Measurements from ENCODE around the gene UBB.

The UBB gene

DNA sequence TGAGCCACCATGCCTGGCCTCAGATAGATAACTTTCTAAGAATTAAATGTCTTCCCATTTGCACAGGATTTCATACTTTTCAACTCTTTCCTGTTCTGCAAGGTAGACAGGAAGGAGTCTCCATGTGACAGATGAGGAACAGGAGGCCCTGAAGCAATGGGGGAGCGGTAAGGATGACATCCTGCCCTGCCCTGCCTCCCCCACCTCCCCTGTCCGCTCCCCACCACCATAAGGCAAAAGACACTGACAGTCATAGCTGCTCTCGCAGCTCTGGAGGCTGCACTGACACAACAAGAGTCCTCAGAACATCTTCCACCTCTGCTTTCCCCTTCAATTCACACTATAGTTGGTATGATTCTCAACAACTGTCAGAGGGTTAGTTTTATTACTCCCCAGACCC lies 37.3 kb upstream of the UBB start:
- no peak overlapping the region for H3K4me3 ChIP-seq (ENCODE audit: low read depth, low read length)
- no peak for TF ChIP-seq MYC (IDR thresholded peaks at IDR 0.05; ENCODE audit: low read depth, low read length)
- TF ChIP-seq, protein P1, sequence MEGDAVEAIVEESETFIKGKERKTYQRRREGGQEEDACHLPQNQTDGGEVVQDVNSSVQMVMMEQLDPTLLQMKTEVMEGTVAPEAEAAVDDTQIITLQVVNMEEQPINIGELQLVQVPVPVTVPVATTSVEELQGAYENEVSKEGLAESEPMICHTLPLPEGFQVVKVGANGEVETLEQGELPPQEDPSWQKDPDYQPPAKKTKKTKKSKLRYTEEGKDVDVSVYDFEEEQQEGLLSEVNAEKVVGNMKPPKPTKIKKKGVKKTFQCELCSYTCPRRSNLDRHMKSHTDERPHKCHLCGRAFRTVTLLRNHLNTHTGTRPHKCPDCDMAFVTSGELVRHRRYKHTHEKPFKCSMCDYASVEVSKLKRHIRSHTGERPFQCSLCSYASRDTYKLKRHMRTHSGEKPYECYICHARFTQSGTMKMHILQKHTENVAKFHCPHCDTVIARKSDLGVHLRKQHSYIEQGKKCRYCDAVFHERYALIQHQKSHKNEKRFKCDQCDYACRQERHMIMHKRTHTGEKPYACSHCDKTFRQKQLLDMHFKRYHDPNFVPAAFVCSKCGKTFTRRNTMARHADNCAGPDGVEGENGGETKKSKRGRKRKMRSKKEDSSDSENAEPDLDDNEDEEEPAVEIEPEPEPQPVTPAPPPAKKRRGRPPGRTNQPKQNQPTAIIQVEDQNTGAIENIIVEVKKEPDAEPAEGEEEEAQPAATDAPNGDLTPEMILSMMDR (IDR thresholded peaks at IDR 0.05; ENCODE audit: low read depth, low read length) = no peak
- TF ChIP-seq POLR2A (IDR thresholded peaks at IDR 0.05; ENCODE audit: extremely low read depth, insufficient read length) = no peak
- TF ChIP-seq, protein P2, sequence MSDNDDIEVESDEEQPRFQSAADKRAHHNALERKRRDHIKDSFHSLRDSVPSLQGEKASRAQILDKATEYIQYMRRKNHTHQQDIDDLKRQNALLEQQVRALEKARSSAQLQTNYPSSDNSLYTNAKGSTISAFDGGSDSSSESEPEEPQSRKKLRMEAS (IDR thresholded peaks at IDR 0.05; ENCODE audit: low read depth, low read length) = no peak
- DNase-seq (ENCODE audit: low read depth) = no peak

DNA sequence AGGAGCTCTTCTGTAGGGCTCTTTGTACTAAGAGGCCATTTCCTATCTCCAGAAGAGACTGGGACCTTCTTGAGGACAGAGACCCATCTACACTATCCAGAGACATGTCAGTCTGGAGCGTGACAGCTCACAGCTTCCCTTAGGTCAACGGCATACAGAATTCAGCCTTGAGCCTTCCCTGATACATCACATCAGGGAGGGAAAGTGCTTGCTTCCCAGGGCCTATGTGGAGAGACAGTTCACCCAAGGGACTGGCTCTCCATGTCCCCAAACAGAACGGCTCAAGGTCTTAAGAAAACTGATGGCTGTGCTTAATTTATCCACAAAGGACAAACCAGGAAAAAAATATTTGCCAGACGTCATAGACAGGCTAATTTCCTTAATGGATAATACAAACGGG lies 35.3 kb upstream of the UBB start:
- TF ChIP-seq, protein P2 (IDR thresholded peaks at IDR 0.05; ENCODE audit: low read depth, low read length) = no peak
- no peak for TF ChIP-seq MYC (IDR thresholded peaks at IDR 0.05; ENCODE audit: low read depth, low read length)
- TF ChIP-seq POLR2A (IDR thresholded peaks at IDR 0.05; ENCODE audit: extremely low read depth, insufficient read length) = no peak
- TF ChIP-seq, protein P1 (IDR thresholded peaks at IDR 0.05; ENCODE audit: low read depth, low read length) = no peak
- DNase-seq (ENCODE audit: low read depth) = no peak
- H3K4me3 ChIP-seq (ENCODE audit: low read depth, low read length) = no peak overlapping the region

DNA sequence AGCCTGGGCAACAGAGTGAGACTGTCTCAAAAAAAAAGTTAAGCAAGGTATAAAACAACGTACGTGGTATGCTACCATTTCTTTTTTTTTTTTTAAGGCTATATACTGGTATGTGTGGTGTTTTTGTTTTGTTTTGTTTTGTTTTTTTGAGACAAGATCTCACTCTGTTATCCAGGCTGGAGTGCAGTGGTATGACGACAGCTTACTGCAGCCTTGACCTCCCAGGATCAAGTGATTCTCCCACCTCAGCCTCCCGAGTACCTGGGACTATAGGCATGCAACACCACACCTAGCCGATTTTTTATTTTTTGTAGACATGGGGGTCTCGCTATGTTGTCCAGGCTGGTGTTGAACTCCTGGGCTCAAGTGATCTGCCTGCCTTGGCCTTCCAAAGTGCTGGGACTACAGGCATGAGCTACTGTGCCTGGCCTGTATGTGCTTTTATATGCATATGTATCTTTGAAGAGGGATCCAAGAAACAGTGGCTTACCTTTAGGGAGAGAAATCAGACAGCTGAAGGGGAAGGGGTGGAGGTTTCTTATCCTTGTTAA lies 34.1 kb upstream of the UBB start:
- H3K4me3 ChIP-seq (ENCODE audit: low read depth, low read length) = no peak overlapping the region
- no peak for TF ChIP-seq MYC (IDR thresholded peaks at IDR 0.05; ENCODE audit: low read depth, low read length)
- TF ChIP-seq, protein P1 (IDR thresholded peaks at IDR 0.05; ENCODE audit: low read depth, low read length) = no peak
- TF ChIP-seq, protein P2 (IDR thresholded peaks at IDR 0.05; ENCODE audit: low read depth, low read length) = no peak
- no peak for TF ChIP-seq POLR2A (IDR thresholded peaks at IDR 0.05; ENCODE audit: extremely low read depth, insufficient read length)
- DNase-seq (ENCODE audit: low read depth) = no peak

DNA sequence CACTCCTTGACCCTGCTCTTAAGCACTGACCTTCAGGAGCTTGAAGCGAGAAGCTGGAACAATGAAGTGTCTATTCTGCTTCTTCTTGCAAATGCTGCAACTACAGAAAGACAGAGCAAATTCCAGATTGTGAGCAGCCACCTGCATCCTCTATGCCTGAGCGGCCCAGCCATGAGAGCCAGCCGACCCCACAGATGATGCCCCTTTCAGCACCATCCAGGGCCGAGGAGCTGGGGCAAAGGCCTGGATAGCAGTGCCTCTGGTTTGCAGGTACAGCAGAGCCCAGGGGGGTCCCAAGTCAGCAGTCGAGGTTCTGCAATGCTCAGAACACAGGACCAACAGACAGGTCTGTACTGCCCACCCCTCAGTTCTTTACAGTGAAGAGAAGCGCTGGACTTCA lies 32.3 kb upstream of the UBB start:
- no peak for DNase-seq (ENCODE audit: low read depth)
- H3K4me3 ChIP-seq (ENCODE audit: low read depth, low read length) = no peak overlapping the region
- TF ChIP-seq, protein P2 (IDR thresholded peaks at IDR 0.05; ENCODE audit: low read depth, low read length) = no peak
- TF ChIP-seq POLR2A (IDR thresholded peaks at IDR 0.05; ENCODE audit: extremely low read depth, insufficient read length) (no peak), MYC (IDR thresholded peaks at IDR 0.05; ENCODE audit: low read depth, low read length) (no peak)
- TF ChIP-seq, protein P1 (IDR thresholded peaks at IDR 0.05; ENCODE audit: low read depth, low read length) = no peak

DNA sequence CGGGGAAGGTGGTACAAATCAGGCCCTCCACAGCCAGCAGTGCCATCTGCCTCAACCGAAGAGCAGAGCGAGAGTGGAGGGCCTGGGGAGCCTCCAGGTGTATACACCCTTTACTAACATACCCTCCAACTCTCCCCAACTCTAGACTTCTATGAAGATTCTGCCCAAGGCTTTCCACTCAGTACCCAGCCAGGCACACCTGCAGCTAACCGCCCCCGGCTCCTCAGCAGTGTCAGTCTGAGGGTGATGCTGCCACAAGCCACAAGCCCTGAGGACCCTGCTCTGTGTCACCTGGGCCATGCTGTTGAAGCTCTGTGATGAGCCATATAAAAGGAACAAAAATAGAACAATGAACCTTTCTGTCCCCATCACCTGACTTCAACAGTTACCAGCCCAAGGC lies 31.5 kb upstream of the UBB start:
- TF ChIP-seq POLR2A (IDR thresholded peaks at IDR 0.05; ENCODE audit: extremely low read depth, insufficient read length) (no peak), MYC (IDR thresholded peaks at IDR 0.05; ENCODE audit: low read depth, low read length) (no peak)
- TF ChIP-seq, protein P1 (IDR thresholded peaks at IDR 0.05; ENCODE audit: low read depth, low read length) = no peak
- TF ChIP-seq, protein P2 (IDR thresholded peaks at IDR 0.05; ENCODE audit: low read depth, low read length) = no peak
- H3K4me3 ChIP-seq (ENCODE audit: low read depth, low read length) = no peak overlapping the region
- DNase-seq (ENCODE audit: low read depth) = no peak
